Suppressor macrophage treated with lipopolysaccharide for 4 hours (primary cell): ENCODE results near the gene FAM120A.

ENCODE experiments used
- DNase-seq: peaks from one replicate; pipeline ENCODE4 v3.0.0-alpha.2; 2020

FAM120A gene

DNA sequence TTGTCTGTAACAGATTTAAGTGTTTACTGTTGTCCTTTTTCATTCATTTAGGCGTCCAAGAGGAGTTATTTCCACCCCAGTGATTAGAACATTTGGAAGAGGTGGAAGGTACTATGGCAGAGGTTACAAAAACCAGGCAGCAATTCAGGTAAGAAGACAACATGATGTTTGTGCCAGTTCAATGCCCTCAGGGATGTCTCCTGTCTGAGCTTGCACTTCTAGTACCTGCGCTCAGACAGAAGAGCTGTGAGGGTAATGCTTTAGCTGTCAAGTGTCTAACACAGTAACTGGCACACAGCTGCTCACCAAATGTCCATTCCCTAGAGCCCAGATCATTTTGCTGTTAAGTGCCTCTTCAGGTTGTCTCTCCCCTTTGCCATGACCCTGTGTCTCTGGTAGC lies 110.7 kb downstream of the FAM120A start:
- no peak for DNase-seq

DNA sequence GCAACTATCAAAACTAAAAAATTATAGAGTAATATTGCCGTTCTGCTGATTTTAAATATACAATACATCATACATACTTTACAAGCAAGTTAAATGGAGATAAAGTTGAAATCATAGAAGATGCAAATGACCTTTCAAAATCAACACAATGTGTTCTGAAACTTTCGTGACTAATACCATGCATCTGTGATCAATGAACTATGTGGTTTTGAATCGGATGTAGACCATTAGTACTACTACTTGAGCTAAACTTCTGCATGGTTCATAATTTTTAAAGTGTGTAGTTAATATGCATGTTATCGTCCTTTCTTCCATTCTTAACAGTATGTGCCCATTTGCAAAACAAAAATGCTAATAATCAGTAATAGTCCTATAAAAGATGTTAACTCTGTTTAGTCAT lies 113.6 kb downstream of the FAM120A start:
- DNase-seq = no peak

DNA sequence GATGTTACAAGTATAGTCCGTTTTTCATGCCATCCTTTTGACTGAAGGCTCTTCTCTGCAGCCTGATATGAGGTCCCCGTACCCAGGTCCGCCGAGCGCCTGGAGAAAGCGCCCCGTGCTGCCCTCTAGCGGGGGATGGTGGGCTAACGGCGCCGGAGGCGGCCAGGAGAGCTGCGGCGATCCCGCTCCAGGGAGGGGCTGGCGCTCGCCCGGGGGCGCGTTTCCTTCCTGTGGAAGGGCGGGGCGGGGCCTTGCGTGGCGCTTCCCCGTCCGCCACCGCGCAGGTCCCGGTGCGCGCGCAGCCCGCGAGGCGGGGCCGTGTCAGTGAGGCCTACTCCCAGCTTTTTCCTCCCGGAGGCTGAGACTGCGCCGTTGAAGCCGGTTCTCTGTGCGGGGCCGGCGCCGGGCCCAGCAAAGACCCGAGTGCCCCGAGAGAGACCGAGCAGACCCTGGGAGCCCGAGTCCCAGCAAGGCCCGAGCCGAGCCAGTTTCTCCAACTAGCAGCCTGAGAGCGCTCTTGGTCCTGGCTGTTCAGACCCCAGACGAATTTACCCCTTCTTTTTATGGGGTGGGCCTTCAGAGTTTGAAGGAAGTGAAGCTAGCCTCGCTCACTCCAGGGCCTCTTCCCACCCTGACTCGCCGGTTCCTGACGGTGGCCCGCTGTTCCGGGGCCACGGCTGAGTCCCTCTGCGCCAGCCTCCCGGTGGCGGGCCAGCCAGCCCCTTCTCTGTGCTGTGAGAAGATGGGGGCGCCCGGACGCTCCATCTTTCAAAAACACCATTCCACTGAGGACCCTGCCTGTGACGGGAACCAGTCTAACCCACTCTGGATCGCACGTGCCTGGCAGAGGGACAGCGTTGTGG lies 115.2 kb downstream of the FAM120A start:
- peak; percentile 99 for DNase-seq

DNA sequence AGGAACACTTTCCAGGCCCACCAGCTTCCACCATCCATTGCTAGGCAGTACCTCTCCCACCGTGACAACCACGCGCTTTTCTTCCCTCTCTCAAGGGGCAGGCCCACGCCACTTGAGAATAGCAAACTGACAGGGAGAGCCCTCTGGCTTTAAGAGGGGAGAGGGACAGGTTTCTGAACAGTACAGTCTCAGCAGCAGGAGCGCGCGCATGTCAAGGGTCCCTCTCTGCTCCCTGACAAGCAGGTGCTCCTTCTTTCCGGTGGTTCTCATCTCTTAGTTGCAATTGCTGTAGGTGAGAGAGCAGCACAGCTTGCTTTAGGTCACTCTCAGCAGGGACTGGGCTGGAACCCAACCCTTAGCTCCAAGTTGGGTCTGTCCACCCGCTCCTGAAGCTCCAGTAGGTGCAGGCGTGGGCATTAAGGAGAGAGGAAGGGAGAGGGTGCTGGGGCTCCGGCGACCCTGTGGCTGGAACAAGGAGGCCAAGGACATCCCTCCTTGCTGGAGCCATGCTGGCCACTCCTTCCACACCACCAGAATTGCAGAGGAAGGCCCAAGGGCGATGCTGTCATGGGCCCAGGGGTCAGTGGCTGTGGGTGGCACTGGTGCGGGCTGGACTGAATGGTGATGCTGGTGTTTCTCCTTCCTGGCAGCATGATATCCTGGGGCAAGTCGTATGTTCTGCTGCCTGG lies 115.9 kb downstream of the FAM120A start:
- no peak for DNase-seq

DNA sequence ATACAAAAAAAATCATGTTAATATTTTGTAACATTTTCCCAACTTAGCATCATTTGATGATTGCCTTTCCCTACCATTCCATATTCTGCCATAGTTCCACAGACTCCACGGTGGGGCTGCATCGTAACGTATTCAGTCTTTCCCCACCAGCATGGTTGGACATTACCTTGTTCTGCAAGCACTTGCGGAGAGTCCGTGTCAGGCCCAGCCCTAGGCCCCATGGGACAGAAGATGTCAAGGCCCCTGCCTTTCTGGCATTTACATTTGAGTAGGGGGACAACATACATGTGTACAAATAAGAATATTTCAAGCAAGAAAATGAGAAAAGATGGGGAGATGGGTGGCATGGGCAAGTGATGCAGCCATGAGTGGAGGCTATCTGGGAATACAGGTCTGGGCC lies 116.7 kb downstream of the FAM120A start:
- DNase-seq = no peak

DNA sequence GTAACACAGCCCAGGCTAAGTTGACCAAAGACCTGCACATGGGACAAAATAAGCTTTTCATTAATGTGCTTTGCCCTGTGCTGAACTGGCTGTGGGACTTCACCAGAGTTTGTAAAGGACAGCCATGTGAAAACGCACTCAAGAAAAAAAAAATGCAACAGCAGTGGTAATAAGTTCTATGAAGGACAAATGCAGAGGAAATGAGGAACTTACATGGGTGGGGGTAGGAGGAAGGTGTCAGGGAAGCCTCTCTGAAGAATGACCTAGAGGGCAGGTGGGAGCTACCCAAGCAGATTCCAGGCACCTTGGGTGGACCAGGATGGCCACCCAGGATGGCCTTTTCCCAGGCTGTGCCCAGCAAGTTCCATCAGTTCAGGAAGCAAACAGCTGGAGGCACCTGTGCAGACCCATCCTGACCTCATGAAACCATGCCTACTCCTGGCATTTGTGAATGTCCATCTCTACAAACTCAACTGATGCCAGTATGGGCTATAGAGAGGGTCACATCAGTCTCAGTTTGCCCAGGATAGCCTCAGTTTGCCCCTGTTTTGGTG lies 118.2 kb downstream of the FAM120A start:
- no peak for DNase-seq

DNA sequence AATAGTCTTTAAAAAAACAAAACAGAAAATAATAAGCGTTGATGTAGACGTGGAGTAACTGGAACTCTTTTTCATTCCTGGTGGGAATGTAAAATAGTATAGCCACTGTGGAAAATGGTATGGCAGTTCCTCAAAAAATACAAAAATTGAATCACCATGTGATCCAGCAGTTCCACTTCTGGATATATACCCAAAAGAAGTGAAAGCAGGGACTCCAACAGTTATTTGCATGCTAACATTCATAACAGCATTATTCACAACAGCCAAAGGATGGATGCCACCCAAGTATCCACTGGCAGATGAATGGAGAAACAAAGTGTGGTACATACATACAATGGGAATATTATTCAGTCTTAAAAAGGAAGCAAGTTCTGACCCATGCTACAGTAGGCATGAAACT lies 120.7 kb downstream of the FAM120A start:
- DNase-seq = peak; percentile 50

DNA sequence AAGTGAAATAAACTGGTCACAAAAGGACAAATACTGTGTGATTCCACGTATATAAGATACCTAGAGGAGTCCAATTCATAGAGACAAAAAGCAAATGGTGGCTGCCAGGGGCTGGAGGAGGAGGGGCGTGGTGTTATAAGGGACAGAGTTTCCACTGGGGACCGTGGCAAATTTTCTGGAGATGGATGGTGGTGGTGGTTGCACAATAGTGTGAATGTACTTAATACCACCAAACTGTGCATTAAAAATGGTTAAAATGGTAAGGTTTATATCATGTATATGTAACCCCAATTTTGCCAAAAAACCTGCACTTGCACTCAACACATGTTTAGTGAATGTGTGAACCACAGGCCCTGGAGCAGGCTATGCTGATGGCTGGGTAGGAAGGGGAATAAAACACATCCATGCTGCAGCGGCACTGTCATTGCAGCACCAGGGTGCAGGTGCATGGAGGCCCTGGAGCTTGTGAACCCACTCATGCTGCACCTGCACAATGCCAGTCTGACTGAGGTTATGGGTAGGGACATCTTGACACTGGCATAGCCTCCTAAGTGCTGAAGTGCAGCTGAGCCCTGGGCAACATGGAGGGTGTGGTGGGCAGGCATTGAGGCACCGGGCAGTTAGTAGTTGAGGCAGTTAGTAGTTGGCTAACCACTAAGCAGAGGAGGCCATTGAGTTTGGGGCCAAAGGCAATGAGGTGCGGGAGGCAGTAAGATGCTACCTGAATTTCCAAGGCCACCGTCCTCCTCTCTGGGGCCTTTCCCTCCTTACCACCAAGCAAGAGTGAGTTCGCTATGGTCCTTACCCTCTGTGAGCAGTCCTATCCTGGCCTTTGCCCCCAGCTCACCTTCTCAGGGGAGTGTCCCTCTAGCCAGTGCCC lies 121.4 kb downstream of the FAM120A start:
- DNase-seq = no peak

DNA sequence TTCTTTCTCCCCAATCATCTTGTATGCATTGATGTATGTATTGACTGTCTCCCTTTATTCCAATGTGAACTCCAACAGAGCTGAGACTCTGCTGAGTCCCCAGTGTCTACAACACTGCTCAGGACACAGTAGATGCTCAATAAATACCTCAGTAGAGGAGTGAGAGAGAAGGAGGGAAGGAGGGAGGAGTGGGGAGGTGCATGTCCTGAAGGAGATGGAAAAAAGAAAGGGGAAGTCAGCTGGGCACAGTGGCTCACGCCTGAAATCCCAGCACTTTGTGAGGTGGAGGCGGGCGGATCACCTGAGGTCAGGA lies 122.0 kb downstream of the FAM120A start:
- DNase-seq = no peak

DNA sequence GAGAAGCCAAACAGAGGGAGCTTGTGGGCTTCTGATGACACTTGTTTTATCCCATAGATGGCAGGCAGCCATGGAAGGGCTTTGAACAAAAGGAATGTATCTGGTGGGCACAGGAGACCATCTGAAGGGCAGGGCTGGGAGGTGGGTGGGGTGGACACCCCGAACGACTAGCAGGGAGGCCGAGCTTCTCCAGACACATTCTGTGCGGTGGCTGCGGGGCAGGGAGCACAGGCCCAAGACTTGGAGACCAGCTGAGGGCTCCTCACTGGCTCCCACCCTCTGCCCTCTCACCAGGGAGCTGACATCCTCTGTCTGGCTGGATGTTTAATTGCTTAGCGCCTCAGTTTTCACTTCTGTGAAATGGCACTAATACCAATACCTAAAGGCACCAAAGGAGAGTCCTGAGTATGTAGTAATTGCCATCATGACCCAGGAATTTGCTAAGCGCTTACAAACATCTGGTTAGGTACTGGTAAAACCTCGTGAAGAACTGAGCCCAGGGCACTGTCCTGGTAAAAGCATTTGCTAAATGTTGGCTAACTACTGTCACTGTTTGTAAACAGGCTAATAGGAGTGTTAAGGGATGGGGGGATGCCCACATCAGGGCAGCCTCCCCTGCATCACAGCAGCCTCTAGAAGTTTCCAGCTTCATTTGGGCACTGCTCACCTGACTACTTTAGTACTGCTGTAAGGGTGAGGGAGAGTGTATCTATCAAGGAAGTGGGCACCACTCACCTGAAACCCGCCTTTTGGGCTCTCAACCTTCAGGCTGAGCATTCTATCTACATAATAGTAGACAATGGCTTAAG lies 122.8 kb downstream of the FAM120A start:
- no peak for DNase-seq

DNA sequence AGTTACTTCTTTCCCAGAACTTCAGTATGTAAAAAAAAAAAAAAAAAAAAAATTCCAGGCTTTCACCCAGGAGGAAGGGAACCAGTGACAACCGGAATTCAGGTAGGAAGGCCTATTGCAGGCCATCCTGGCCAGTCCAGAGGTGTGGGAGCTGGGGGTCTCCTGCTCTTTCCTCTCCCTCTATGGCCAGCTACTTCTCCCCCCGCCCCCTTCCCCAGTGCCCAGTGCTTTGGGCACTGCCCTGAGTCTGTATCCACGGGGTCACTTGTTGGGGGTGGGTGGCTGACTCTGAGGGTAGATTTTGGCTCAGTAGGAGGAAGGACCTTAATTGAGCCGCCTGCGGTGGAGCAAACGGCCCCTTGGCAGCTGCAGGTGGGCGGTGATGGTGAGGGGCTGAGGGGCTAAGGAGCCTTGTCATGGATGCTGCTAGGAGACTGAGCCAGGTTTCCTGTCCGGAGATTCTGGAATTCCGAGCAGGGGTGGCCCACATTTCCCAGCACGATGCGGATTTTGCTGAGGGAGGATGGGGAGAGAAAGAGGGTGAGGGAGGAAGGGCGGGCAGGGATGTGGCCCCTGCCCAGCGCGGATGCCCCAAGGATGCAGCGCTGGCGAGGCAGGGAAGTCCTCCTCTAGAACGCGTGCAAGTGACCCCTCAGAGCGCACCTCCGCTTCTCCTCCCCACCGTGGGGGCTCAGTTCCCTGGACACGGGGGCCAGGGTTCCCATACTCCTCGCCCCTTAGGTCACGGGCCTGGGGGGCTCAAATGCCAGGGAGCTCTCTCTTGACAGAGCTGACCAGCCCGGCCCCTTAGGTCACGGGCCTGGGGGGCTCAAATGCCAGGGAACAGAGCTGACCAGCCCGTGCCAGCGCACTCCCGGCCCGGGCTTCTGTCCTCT lies 123.7 kb downstream of the FAM120A start:
- no peak for DNase-seq

DNA sequence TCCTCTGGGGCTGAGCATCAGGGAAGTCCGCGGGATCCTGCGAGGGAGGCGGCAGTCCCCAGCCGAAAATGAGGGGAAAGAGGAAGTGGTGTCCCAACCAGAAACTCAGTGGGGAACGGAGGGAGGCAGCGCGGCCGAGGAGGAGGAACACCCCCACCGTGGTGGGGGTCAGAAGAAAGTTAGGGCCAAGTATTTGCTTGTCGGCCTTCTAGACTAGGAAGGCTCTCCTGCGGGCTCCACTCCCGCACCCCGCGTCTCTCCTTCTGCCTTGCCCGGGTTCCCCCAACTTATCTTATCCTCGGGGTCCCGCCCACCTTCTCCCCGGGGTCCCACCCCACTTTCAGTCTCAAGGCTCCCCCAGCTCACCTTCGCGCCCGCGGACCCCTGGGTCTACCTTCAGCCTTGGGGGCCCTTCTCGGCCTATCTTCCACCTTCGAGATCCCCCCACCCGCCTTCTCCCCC lies 124.3 kb downstream of the FAM120A start:
- peak; percentile 88 for DNase-seq

DNA sequence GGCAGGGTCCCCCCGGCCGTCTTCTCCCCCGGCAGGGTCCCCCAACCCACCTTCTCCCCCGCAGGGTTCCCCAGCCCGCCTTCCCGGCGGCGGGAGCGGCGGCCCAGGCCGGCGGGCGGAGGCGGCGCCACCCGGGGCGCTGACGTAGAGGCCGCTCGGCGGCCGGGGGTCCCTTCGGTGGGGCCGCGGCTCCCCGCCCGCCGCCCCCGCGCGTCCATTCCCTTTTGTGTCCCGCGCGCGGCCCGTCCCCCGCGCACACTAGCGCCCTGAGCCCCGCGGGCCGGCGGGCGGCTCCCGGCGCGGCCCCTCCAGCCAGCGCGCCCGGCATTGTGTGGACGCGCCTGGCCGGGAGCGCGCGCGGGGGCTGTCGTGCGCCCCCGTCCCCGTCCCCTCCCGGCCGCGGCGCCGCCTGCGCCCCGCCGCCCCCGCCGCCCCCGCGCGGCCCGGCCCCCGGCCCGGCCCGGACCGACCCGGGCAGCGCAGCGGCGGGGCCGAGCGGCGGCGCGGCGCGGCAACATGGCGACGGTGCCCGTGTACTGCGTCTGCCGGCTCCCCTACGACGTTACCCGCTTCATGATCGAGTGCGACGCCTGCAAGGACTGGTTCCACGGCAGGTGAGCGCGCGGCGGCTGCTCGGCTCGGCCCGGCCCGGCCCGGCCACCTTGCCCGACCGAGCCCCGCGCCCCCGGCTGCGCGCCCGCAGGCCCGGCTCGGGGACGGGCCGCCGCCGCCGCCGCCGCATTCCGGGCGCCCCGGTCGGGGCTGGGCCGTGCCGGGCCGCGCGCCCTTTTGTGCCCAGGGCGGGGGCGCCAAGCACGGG lies 125.0 kb downstream of the FAM120A start, which contains the start of gene PHF2:
TSS of gene PHF2 (plus strand) at position 327 of the 820 bp plus-strand sequence. CDS start at position 517, 190 bp downstream.
- peak; percentile 49 for DNase-seq

DNA sequence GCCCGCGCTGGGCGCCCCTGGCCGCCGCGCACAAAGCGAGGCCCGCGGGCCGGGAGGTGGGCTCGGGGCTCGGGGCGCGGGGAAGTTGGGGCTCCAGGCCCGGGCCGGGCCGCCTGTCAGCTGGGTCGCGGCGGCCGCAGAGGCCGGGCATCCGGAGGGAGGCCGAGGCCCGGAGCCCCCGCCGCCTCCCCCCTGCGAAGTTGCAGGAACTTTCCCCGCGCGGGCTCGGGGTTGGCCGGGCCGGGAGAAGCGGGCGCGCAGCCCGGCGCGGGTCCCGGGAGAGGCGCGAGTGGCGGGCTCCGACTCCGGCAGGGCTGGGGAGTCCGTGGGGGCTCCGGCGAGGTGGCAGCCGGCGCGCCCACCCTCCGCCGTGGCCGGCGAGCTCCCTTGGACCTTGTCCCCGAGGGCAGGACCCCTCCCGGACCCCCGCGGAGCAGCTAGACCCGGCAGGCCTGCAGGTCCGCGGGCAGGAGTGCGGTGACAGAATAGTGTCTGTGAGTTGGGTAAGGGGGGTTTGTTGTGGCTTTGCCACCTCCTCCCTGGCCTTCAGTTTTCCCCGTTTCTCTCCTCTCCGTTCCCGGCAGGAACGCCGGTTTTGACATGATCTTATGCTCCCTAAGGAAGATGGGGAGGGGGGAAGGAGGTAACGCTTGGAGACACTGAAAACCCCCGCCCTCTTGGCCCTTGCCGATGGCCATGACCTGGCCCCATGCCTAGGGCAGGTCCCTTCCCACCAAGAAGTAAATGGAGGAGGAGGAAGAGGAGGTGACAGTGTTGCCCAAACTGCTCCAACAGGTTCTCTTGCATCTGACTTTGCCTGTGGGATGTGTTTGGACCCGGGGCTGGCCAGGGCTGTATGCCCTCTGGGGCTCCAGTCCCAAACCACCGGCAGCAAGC lies 125.8 kb downstream of the FAM120A start:
- DNase-seq = peak; percentile 34

DNA sequence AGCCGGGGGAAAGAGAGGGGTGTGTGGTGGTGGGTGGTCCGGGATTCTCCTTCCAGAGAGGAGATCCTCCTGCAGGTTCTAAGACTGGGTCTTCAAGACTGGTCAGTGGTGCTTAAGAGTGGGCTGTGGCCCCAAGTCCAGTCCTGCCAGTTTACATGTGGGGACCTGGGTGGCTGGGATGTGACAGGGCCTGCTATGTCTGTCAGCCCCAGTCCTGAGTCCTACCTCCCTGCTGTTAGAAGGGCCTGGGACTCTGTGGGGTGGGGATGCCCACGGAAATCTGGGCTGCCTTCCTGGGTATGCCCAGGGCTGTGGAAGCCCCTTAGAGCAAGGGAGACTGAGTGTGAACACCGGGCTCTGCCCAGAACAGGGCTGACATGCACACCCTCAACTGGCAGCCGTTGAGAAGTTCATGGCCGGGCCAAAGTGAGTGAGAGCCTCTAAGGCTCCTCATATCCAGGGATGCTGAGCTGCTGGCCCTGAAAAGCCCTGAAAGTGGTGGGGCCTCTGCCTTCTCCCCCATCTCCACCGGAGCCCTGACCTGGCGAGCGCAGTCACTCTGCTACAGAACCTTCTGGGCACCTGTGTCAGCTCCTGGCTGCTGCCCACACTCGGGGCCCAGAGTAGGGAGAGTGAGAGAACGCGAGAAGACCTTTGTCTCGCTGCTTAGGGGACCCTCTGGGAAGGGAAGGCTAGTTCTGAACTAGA lies 126.6 kb downstream of the FAM120A start:
- DNase-seq = no peak

DNA sequence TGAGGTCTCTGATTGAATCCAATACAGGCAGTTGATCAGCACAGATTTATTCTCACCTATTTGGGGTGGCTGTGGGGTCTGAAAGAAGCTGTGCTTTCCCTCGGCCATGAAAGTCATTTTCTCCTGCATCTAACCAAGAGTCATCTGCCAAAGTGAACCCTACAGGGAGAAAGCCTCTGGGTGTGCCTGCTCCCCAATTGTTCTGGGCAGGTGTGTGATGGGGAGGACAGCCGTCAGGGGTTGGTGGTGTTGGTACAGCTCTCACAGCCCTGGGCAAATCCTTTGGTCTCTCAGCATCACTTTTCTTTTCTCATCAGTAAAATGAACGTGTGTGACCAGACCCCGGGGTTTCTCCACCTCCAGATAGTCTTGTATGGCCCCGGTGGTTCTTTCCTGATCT lies 127.4 kb downstream of the FAM120A start:
- no peak for DNase-seq

DNA sequence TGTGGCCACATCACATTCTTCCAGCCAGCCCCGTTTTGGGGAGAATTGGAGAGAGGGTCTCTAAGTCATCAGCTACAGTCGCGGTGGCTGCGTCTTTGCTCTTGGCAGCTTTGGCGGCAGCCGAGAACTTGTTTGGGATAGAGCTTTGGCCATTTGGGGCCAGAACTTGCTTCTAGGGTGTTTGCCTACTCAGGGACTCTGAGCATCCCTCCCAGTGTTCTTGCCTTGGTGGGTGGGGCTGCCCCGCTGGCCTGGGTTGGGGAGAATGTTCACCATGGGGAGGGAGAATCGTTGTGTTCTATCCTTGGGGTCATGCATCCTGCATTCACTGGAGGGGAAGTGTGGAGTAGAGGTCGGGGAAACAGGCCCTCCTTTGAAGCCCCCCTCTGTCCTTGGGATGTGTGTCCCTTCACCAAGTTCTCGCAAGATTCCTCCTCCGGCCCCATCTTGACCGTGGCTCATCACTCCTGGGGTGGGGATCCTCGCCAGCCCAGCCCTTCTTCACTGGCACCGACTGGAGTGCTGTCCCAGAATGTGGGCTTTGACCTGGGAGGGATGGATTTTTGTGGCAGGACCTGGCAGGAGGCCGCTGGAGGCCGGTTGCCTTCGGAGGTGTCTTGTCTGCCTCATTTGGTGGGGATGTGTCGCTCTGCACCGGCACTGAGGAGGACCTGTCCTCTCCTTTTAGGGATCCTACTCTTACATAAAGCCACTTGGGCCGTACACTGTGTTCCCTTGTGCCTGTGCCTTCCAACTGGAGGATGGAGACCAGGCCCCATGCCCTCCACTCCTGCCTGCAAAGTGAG lies 128.4 kb downstream of the FAM120A start:
- no peak for DNase-seq
